HepG2 (cell line): Measurements from ENCODE around the gene MCM3AP. TPM values are rescaled to one million over a fixed set of nuclear protein-coding genes. Genes with fewer than 3 reads are reported as not detected.

Experiments
- AGO1 ChIP-seq: fragments of 200-400 bp; formaldehyde crosslinking; IDR thresholded peaks from 2 replicates; pipeline ENCODE4 v1.6.1; 2017; ENCODE audit warnings: mild to moderate bottlenecking, low read depth, low read length, moderate library complexity; ENCODE audit not compliant: poor library complexity, severe bottlenecking
- CEBPB ChIP-seq: IDR thresholded peaks from 2 replicates; pipeline ENCODE4 v1.6.1; 2011; ENCODE audit warnings: low read depth, low read length, improper control_type of control experiment, borderline replicate concordance
- DPF2 ChIP-seq: sonication (generic); formaldehyde crosslinking; IDR thresholded peaks from 2 replicates; pipeline ENCODE4 v1.4.0; 2020; ENCODE audit warnings: mild to moderate bottlenecking, low read depth, missing genetic modification reagents, borderline replicate concordance
- FOSL2 ChIP-seq: sonication (generic); formaldehyde crosslinking; IDR thresholded peaks from 2 replicates; pipeline ENCODE4 v1.4.0; 2020; ENCODE audit warnings: missing genetic modification reagents
- FOXA1 ChIP-seq, 2 experiments: fragments of 450-650 bp in 1 of 2; sonication (generic) in 1 of 2; formaldehyde crosslinking in 1 of 2; IDR thresholded peaks; 2 replicates each; pipeline versions ENCODE4 v1.4.0 to v1.6.1; 2016 to 2020; ENCODE audit warnings: missing genetic modification reagents in 1 of 2
- GPN1 ChIP-seq: sonication (generic); formaldehyde crosslinking; IDR thresholded peaks from 2 replicates; pipeline ENCODE4 v1.5.1; 2020; ENCODE audit warnings: missing genetic modification reagents, borderline replicate concordance
- HDAC6 ChIP-seq: fragments of 200-600 bp; sonication (generic); IDR thresholded peaks from 2 replicates; pipeline ENCODE4 v1.7.0; 2017; ENCODE audit warnings: mild to moderate bottlenecking, antibody characterized with exemption, low read length, low read depth
- KDM4B ChIP-seq: sonication (generic); formaldehyde crosslinking; IDR thresholded peaks from 2 replicates; pipeline ENCODE4 v1.4.0; 2020; ENCODE audit warnings: missing genetic modification reagents
- NCOA1 ChIP-seq: sonication (generic); formaldehyde crosslinking; IDR thresholded peaks from 2 replicates; pipeline ENCODE4 v1.9.0; 2021; ENCODE audit warnings: missing genetic modification reagents
- ZBTB14 ChIP-seq: sonication (generic); formaldehyde crosslinking; IDR thresholded peaks from 2 replicates; pipeline ENCODE4 v1.4.0; 2020; ENCODE audit warnings: missing genetic modification reagents
- ZFP36L1 ChIP-seq: sonication (generic); formaldehyde crosslinking; IDR thresholded peaks from 2 replicates; pipeline ENCODE4 v1.8.0; 2022; ENCODE audit warnings: mild to moderate bottlenecking, missing genetic modification reagents, moderate library complexity
- ZNF224 ChIP-seq: sonication (generic); formaldehyde crosslinking; IDR thresholded peaks from 2 replicates; pipeline ENCODE4 v1.5.0; 2020; ENCODE audit warnings: mild to moderate bottlenecking, missing genetic modification reagents
- ZNF256 ChIP-seq: sonication (generic); formaldehyde crosslinking; conservative IDR thresholded peaks from 2 replicates; pipeline ENCODE4 v1.4.0; 2020; ENCODE audit warnings: missing genetic modification reagents
- ZNF280B ChIP-seq: sonication (generic); formaldehyde crosslinking; IDR thresholded peaks from 2 replicates; pipeline ENCODE4 v1.5.0; 2020; ENCODE audit warnings: missing genetic modification reagents, mild to moderate bottlenecking, borderline replicate concordance
- ZNF3 ChIP-seq: IDR thresholded peaks from 2 replicates; pipeline ENCODE4 v1.7.0; 2017; ENCODE audit warnings: inconsistent platforms
- ZNF430 ChIP-seq: sonication (generic); formaldehyde crosslinking; IDR thresholded peaks from 2 replicates; pipeline ENCODE4 v1.9.0; 2021; ENCODE audit warnings: mild to moderate bottlenecking, missing genetic modification reagents
- ZNF567 ChIP-seq: sonication (generic); formaldehyde crosslinking; IDR thresholded peaks from 2 replicates; pipeline ENCODE4 v1.8.1; 2023; ENCODE audit warnings: mild to moderate bottlenecking, missing genetic modification reagents, borderline replicate concordance
- ZNF598 ChIP-seq: sonication (generic); formaldehyde crosslinking; IDR thresholded peaks from 2 replicates; pipeline ENCODE4 v1.5.1; 2020; ENCODE audit warnings: mild to moderate bottlenecking, missing genetic modification reagents, borderline replicate concordance
- ZNF703 ChIP-seq: sonication (generic); formaldehyde crosslinking; IDR thresholded peaks from 2 replicates; pipeline ENCODE4 v1.5.1; 2020; ENCODE audit warnings: missing genetic modification reagents, mild to moderate bottlenecking, moderate library complexity, borderline replicate concordance
- ZNF768 ChIP-seq: sonication (generic); formaldehyde crosslinking; IDR thresholded peaks from 2 replicates; pipeline ENCODE4 v1.4.0; 2020; ENCODE audit warnings: missing genetic modification reagents
- polyA plus RNA-seq, 8 experiments: library from polyadenylated mRNA; depleted of rRNA in 3 of 8; stranded (reverse) in 7 of 8; unstranded in 1 of 8; fragments of >200 nt; fragmentation: Illumina TruSeq in 4 of 8; extraction: Trizol in 4 of 8; gene quantifications; 2 replicates each; pipeline versions ENCODE4 v1.2.1 to v1.2.3, GENCODE V29; 2011 to 2016; ENCODE audit warnings: low read depth in 4 of 8, missing spikeins in 1 of 8, mixed read lengths in 1 of 8; ENCODE audit not compliant: insufficient read depth in 1 of 8
- total RNA-seq, 5 experiments: library from RNA; depleted of rRNA; stranded (reverse); fragments of >200 nt; fragmentation: Illumina TruSeq; extraction: Trizol; gene quantifications; 2 replicates each; pipeline ENCODE4 v1.2.3, GENCODE V29; 2016; ENCODE audit warnings: low read depth in 1 of 5
- TF ChIP-seq, protein P1 (sequence below): fragments of 450-650 bp; IDR thresholded peaks from 2 replicates; pipeline ENCODE4 v1.6.1; 2017; ENCODE audit warnings: mild to moderate bottlenecking
- TF ChIP-seq, protein P2 (sequence below): sonication (generic); formaldehyde crosslinking; IDR thresholded peaks from 2 replicates; pipeline ENCODE4 v1.8.0; 2022; ENCODE audit warnings: missing genetic modification reagents, low read depth, mild to moderate bottlenecking, borderline replicate concordance

MCM3AP gene
- total and polyA plus RNA-seq, 2 of the 13 experiments (the other 11 are each of a cell fraction or from before 2014, with no cell fraction given) = 27.0 to 54.7 TPM

DNA sequence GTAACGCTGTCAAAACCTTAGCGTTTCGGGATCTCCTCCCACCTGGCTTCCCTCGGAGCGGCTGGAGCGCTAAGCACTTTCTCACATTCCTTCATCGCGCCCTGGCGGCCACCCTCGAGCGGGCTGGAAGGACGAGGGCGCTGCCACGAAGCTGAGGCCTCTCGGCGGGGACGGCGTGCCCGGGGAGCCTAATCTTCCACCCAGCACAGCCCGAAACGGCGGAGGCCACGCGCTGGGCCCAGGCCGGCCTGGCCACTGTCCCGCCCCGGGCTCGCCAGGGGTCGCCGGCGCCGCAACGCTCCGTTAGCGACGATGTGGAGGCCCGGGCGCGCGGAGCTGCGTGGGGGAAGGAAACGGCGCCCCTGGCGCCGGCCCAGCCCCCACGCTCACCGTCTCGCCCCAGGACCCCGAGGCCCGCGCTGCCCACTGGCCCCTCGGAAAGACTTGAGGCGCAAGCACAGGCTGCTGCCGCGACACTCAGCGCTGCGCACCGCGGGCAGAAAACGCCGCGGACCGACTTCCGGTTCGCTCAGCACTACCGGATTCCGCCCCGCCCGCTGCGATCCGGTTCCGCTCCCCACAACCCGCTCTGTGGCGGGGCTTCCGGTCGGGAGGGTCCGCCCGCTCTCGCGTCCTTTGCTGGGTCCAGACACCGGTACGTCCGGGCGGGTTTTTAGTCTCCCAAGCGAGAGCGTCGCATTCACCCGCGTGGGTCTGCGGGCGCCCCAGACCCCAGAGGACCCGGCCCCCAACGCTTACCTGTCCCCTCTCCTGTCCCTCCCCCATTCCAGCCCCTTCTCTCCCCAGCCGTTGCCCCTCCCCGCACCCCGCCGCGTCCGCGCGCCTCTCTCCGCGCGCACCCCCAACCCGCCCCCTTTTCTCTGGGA is 593 bp upstream of the MCM3AP start, which contains the start of gene YBEY (continued):
- TF ChIP-seq GPN1 (CRISPR knock-in tag) (no peak), CEBPB (no peak), DPF2 (CRISPR knock-in tag) (no peak), ZFP36L1 (CRISPR knock-in tag) (no peak), HDAC6 (no peak), ZNF703 (0 out of 2 replicates have a peak, but pooled peaks have one; percentile 38), ZBTB14 (peak; percentile 89), ZNF3 (no peak), ZNF567 (no peak), KDM4B (0 out of 2 replicates have a peak, but pooled peaks have one; percentile 76), ZNF430 (CRISPR knock-in tag) (peak; percentile 35; the same call in 1 of the 2 replicates), FOXA1 (IDR thresholded peaks at IDR 0.05) (no peak), FOXA1 (CRISPR knock-in tag; IDR thresholded peaks at IDR 0.05) (peak; percentile 31; the same call in 1 of the 2 replicates), ZNF256 (0 out of 2 replicates have a peak, but pooled peaks have one; percentile 7), AGO1 (peak; percentile 51), ZNF280B (CRISPR knock-in tag) (no peak; the same call in 1 of the 2 replicates), NCOA1 (CRISPR knock-in tag) (0 out of 2 replicates have a peak, but pooled peaks have one; percentile 58), ZNF598 (no peak), ZNF224 (CRISPR knock-in tag) (peak; percentile 77; the same call in 1 of the 2 replicates), FOSL2 (CRISPR knock-in tag) (peak; percentile 35), ZNF768 (peak; percentile 87)
- TF ChIP-seq, protein P1, sequence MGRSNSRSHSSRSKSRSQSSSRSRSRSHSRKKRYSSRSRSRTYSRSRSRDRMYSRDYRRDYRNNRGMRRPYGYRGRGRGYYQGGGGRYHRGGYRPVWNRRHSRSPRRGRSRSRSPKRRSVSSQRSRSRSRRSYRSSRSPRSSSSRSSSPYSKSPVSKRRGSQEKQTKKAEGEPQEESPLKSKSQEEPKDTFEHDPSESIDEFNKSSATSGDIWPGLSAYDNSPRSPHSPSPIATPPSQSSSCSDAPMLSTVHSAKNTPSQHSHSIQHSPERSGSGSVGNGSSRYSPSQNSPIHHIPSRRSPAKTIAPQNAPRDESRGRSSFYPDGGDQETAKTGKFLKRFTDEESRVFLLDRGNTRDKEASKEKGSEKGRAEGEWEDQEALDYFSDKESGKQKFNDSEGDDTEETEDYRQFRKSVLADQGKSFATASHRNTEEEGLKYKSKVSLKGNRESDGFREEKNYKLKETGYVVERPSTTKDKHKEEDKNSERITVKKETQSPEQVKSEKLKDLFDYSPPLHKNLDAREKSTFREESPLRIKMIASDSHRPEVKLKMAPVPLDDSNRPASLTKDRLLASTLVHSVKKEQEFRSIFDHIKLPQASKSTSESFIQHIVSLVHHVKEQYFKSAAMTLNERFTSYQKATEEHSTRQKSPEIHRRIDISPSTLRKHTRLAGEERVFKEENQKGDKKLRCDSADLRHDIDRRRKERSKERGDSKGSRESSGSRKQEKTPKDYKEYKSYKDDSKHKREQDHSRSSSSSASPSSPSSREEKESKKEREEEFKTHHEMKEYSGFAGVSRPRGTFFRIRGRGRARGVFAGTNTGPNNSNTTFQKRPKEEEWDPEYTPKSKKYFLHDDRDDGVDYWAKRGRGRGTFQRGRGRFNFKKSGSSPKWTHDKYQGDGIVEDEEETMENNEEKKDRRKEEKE = no peak
- TF ChIP-seq, protein P2, sequence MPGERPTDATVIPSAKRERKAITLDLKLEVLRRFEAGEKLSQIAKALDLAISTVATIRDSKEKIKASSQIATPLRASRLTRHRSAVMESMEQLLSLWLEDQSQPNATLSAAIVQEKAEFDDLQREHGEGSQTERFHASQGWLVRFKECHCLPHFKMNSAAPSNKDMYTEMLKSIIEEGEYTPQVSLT (CRISPR knock-in tag) = no peak
